B cell (primary cell): ENCODE results near the gene VMO1. TPM values are rescaled to one million over a fixed set of nuclear protein-coding genes. Genes with fewer than 3 reads are reported as not detected.

Experiments used
- ATAC-seq: fragments of 200-7000 bp; cut with Tn5 transposase; one replicate; pipeline ENCODE4 v1.10.0; 2021; ENCODE audit warnings: low read depth, mild to moderate bottlenecking, moderate number of reproducible peaks, moderate library complexity
- CTCF ChIA-PET: fragments of 350-600 bp; sonication (Branson Sonifier 250); formaldehyde crosslinking; loops from one replicate; lab custom pipeline; 2021; ENCODE audit warnings: antibody characterized with exemption, inconsistent platforms; lab: Charles Lee
- POLR2A ChIA-PET: fragments of 350-600 bp; sonication (Branson Sonifier 250); formaldehyde crosslinking; loops from one replicate; lab custom pipeline; 2021; ENCODE audit warnings: antibody characterized with exemption; lab: Charles Lee
- DNase-seq: peaks from one replicate; pipeline ENCODE4 v3.0.0; 2013
- H2AFZ ChIP-seq: 2 replicates; pipeline ENCODE4 v1.6.1; 2012; ENCODE audit warnings: mild to moderate bottlenecking, low read depth, low read length; ENCODE audit not compliant: insufficient read depth, poor library complexity, severe bottlenecking
- H3K27ac ChIP-seq, 2 donors: 1 replicate in 1 of 2; 2 replicates in 1 of 2; pipeline ENCODE4 v1.5.1; 2012 to 2013; ENCODE audit warnings: low read length in 2 of 2, mild to moderate bottlenecking in 2 of 2, moderate library complexity in 1 of 2
- H3K27me3 ChIP-seq, 4 experiments: fragments of 200-600 bp in 1 of 4; sonication (generic) in 1 of 4; replicated peaks in 1 of 4; 1 replicate in 2 of 4; 2 replicates in 2 of 4; pipeline versions ENCODE4 v1.6.1 to v1.7.0; 2013 to 2016; ENCODE audit warnings: low read length in 3 of 4, mild to moderate bottlenecking in 2 of 4, mixed read lengths in 1 of 4, moderate library complexity in 1 of 4; ENCODE audit not compliant: insufficient read depth in 4 of 4, control insufficient read depth in 3 of 4; ENCODE audit errors: control extremely low read depth in 1 of 4
- H3K36me3 ChIP-seq, 2 experiments: replicated peaks in 1 of 2; 1 replicate in 1 of 2; 2 replicates in 1 of 2; pipeline versions ENCODE4 v1.6.1 to v1.7.1; 2013; ENCODE audit warnings: low read length in 1 of 2; ENCODE audit not compliant: insufficient read depth in 2 of 2, control insufficient read depth in 1 of 2; ENCODE audit errors: control extremely low read depth in 1 of 2, extremely low read depth in 1 of 2
- H3K4me1 ChIP-seq, 2 donors: fragments of 200-600 bp in 1 of 2; sonication (generic) in 1 of 2; 1 replicate in 1 of 2; 2 replicates in 1 of 2; pipeline versions ENCODE4 v1.5.1 to v1.6.1; 2013 to 2017; ENCODE audit warnings: low read length in 2 of 2; ENCODE audit not compliant: control insufficient read depth in 2 of 2, insufficient read depth in 2 of 2
- H3K4me2 ChIP-seq: replicated peaks from 2 replicates; pipeline ENCODE3; 2012; ENCODE audit warnings: mild to moderate bottlenecking, low read depth, low read length; ENCODE audit not compliant: poor library complexity, severe bottlenecking
- H3K4me3 ChIP-seq, 5 experiments: fragments of 200-600 bp in 1 of 5; sonication (generic) in 1 of 5; 1 replicate in 3 of 5; 2 replicates in 2 of 5; pipeline versions ENCODE4 v1.5.1 to v1.7.0; 2011 to 2016; ENCODE audit warnings: low read length in 4 of 5, mild to moderate bottlenecking in 4 of 5, low read depth in 2 of 5, control low read depth in 1 of 5, moderate library complexity in 1 of 5; ENCODE audit not compliant: insufficient read depth in 1 of 5; ENCODE audit errors: control extremely low read depth in 1 of 5, extremely low read depth in 1 of 5
- H3K79me2 ChIP-seq: fragments of 200-600 bp; sonication (generic); one replicate; pipeline ENCODE4 v1.6.0; 2016; ENCODE audit warnings: low read length; ENCODE audit not compliant: control insufficient read depth, insufficient read depth
- H3K9ac ChIP-seq: fragments of 200-600 bp; sonication (generic); 2 replicates; pipeline ENCODE4 v1.6.1; 2017; ENCODE audit warnings: mild to moderate bottlenecking, low read length, moderate library complexity
- H3K9me3 ChIP-seq, 3 donors: one replicate each; pipeline versions ENCODE4 v1.6.1 to v1.7.1; 2013; ENCODE audit warnings: low read length in 2 of 3; ENCODE audit not compliant: control insufficient read depth in 2 of 3, insufficient read depth in 1 of 3; ENCODE audit errors: control extremely low read depth in 1 of 3
- H4K20me1 ChIP-seq: 2 replicates; pipeline ENCODE4 v1.6.0; 2012; ENCODE audit warnings: mild to moderate bottlenecking, low read length; ENCODE audit not compliant: insufficient read depth, control insufficient read depth, poor library complexity, severe bottlenecking
- H3K27ac Mint-ChIP-seq: one replicate; pipeline ENCODE4 v1.8.0; 2021; ENCODE audit warnings: mixed read lengths
- H3K27me3 Mint-ChIP-seq: one replicate; pipeline ENCODE4 v1.8.0; 2021; ENCODE audit warnings: mixed read lengths
- H3K4me1 Mint-ChIP-seq: one replicate; pipeline ENCODE4 v1.8.0; 2021; ENCODE audit warnings: mixed read lengths
- H3K4me3 Mint-ChIP-seq: one replicate; pipeline ENCODE4 v1.8.0; 2021; ENCODE audit warnings: mixed read lengths
- H3K9me3 Mint-ChIP-seq: one replicate; pipeline ENCODE4 v1.8.0; 2022; ENCODE audit warnings: mixed read lengths; ENCODE audit not compliant: insufficient read depth
- EZH2 ChIP-seq: IDR thresholded peaks from 2 replicates; pipeline ENCODE4 v1.6.1; 2012; ENCODE audit warnings: borderline replicate concordance, low read depth, mild to moderate bottlenecking, moderate library complexity, low read length; ENCODE audit not compliant: insufficient read depth, poor library complexity, severe bottlenecking
- WGBS: methylation state at CpG from one replicate; pipeline ENCODE4 v1.1.5; 2013; ENCODE audit warnings: missing lambda C conversion rate; ENCODE audit not compliant: insufficient coverage; 5-methylcytosine and 5-hydroxymethylcytosine counted together
- intact Hi-C: fragments of 100-400 bp; cut with micrococcal nuclease; formaldehyde crosslinking; loops from one replicate; pipeline ENCODE4 v1.10.0; 2022
- polyA plus RNA-seq: library from polyadenylated mRNA; depleted of rRNA; stranded (reverse); fragments of >200 nt; gene quantifications from 2 replicates; pipeline ENCODE4 v1.2.3, GENCODE V29; 2012
- total RNA-seq, 2 donors: library from RNA; stranded (reverse); fragments of 120-200 nt in 1 of 2; gene quantifications; 1 replicate in 1 of 2; 2 replicates in 1 of 2; pipeline versions ENCODE4 v1.2.3 to v1.2.4, GENCODE V29; 2013 to 2022
- TF ChIP-seq, protein P1 (sequence below): fragments of 200-600 bp; IDR thresholded peaks from one replicate; pipeline ENCODE4 v1.8.0; 2022; ENCODE audit warnings: antibody characterized with exemption, mild to moderate bottlenecking

Gene VMO1
- total and polyA plus RNA-seq, 2 donors (not counting 1 experiment from before 2014, with no cell fraction given), result 0.57 TPM; not detected in 1

GRCh38 chr17:4766201-4766600, 20.0 kb downstream of the VMO1 start:
- ATAC-seq, result no peak

DNA sequence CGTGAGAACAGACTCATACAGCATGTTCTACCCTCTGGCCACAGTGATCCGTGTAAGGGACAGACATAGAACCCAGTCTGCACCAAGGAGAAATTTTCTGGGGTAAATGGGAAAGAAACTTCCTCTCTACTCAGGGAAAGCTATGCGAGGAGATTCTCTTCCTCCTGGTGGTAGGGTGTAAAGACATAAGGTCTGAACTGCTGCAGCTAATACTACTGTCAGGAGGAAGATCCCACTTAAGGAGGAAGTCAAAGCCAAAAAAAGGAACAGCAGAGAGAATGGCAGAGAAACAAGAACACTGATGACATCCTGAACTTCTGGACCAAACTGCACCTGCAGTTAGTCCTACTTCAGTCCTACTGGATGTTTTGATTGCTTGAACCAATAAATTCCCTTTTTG, 21.6 kb downstream of the VMO1 start:
- H3K4me1 Mint-ChIP-seq, result peaks cover 4% of the 10 kb centered on the region
- peaks cover 6% of the 10 kb centered on the region for H3K27me3 Mint-ChIP-seq
- H2AFZ ChIP-seq, result no peak overlapping the region
- TF ChIP-seq, protein P1, sequence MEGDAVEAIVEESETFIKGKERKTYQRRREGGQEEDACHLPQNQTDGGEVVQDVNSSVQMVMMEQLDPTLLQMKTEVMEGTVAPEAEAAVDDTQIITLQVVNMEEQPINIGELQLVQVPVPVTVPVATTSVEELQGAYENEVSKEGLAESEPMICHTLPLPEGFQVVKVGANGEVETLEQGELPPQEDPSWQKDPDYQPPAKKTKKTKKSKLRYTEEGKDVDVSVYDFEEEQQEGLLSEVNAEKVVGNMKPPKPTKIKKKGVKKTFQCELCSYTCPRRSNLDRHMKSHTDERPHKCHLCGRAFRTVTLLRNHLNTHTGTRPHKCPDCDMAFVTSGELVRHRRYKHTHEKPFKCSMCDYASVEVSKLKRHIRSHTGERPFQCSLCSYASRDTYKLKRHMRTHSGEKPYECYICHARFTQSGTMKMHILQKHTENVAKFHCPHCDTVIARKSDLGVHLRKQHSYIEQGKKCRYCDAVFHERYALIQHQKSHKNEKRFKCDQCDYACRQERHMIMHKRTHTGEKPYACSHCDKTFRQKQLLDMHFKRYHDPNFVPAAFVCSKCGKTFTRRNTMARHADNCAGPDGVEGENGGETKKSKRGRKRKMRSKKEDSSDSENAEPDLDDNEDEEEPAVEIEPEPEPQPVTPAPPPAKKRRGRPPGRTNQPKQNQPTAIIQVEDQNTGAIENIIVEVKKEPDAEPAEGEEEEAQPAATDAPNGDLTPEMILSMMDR, result no peak
- no peak for TF ChIP-seq EZH2
- no peaks in the 10 kb centered on the region for H3K9me3 ChIP-seq
- no peak overlapping the region for H3K4me2 ChIP-seq
- H3K9me3 Mint-ChIP-seq, result no peaks in the 10 kb centered on the region
- no peak overlapping the region for H3K4me3 ChIP-seq
- no peaks in the 10 kb centered on the region for H3K36me3 ChIP-seq
- no peak overlapping the region for H3K27ac Mint-ChIP-seq
- ChIA-PET CTCF (no interaction called here), POLR2A (no interaction called here)
- intact Hi-C loops, result no loop called here
- no peak overlapping the region for H3K4me3 Mint-ChIP-seq
- H3K27me3 ChIP-seq, result peaks cover 0 to 3% (median 0%) of the 10 kb centered on the region in 4 experiments
- H3K4me1 ChIP-seq, result peaks cover 0 to 3% of the 10 kb centered on the region in 2 donors
- H3K9ac ChIP-seq, result no peak overlapping the region
- no CpG with 5 or more reads among the region's 3 CpGs for WGBS
- H3K27ac ChIP-seq, result no peak overlapping the region
- H3K79me2 ChIP-seq, result no peaks in the 10 kb centered on the region
- ATAC-seq, result no peak
- H4K20me1 ChIP-seq, result no peaks in the 10 kb centered on the region
- no peak for DNase-seq

More at GRCh38 chr17:4766201-4766600, 20.0 kb downstream of the VMO1 start:
- ChIA-PET CTCF (no interaction called here), POLR2A (interaction anchor here (0.7 kb wide), 1 partner anchor 54 kb away, joined by 5 read pairs; no protein-coding TSS in a partner anchor)
- H3K27me3 Mint-ChIP-seq, result peaks cover 2% of the 10 kb centered on the region
- H3K4me2 ChIP-seq, result no peak overlapping the region
- no peaks in the 10 kb centered on the region for H3K36me3 ChIP-seq
- H3K27ac ChIP-seq, result no peak overlapping the region
- intact Hi-C loops, result no loop called here
- H2AFZ ChIP-seq, result no peak overlapping the region
- H3K9ac ChIP-seq, result no peak overlapping the region
- DNase-seq, result no peak
- peaks cover 0 to 3% (median 0%) of the 10 kb centered on the region in 4 experiments for H3K27me3 ChIP-seq
- no peak for TF ChIP-seq EZH2
- TF ChIP-seq, protein P1, result no peak
- WGBS, result 80% methylated on average over 1 of the region's 3 CpGs
- H3K9me3 ChIP-seq, result no peaks in the 10 kb centered on the region
- H3K4me1 Mint-ChIP-seq, result peaks cover 4% of the 10 kb centered on the region
- H3K9me3 Mint-ChIP-seq, result no peaks in the 10 kb centered on the region
- peaks cover 0 to 3% of the 10 kb centered on the region in 2 donors for H3K4me1 ChIP-seq
- H3K79me2 ChIP-seq, result no peaks in the 10 kb centered on the region
- H4K20me1 ChIP-seq, result no peaks in the 10 kb centered on the region
- no peak overlapping the region for H3K4me3 Mint-ChIP-seq
- no peak overlapping the region for H3K4me3 ChIP-seq
- H3K27ac Mint-ChIP-seq, result no peak overlapping the region
